K562 (cell line): ENCODE results near the gene MAD1L1. TPM values are rescaled to one million over a fixed set of nuclear protein-coding genes. Genes with fewer than 3 reads are reported as not detected.

ENCODE experiments used
- KDM4B ChIP-seq, 2 experiments: fragments of 450-650 bp in 1 of 2; sonication (generic) in 1 of 2; IDR thresholded peaks; 2 replicates each; pipeline ENCODE4 v1.6.1; 2016 to 2017; ENCODE audit warnings: borderline replicate concordance in 2 of 2, antibody characterized with exemption in 1 of 2, low read depth in 1 of 2, mild to moderate bottlenecking in 1 of 2
- NEUROD1 ChIP-seq: fragments of 150-350 bp; IDR thresholded peaks from 2 replicates; pipeline ENCODE4 v1.6.1; 2014; ENCODE audit warnings: borderline replicate concordance, low read length, low read depth; ENCODE audit not compliant: partially characterized antibody
- NRF1 ChIP-seq, 2 experiments: fragments of 450-650 bp; IDR thresholded peaks in 1 of 2; conservative IDR thresholded peaks in 1 of 2; 2 replicates each; pipeline ENCODE4 v1.6.1; 2014; ENCODE audit warnings: mild to moderate bottlenecking in 2 of 2
- RBM15 ChIP-seq: fragments of 200-400 bp; formaldehyde crosslinking; IDR thresholded peaks from 2 replicates; pipeline ENCODE4 v1.6.1; 2018; ENCODE audit warnings: mild to moderate bottlenecking, low read length, moderate library complexity; ENCODE audit not compliant: insufficient read depth
- YBX1 ChIP-seq: fragments of 450-650 bp; IDR thresholded peaks from 2 replicates; pipeline ENCODE4 v1.7.1; 2016; ENCODE audit warnings: mild to moderate bottlenecking
- polyA plus RNA-seq, 8 experiments: library from polyadenylated mRNA; depleted of rRNA in 4 of 8; stranded (reverse) in 5 of 8; unstranded in 3 of 8; fragments of >200 nt; fragmentation: Nextera tagmentation in 2 of 8; fragmentation: Illumina TruSeq in 1 of 8; extraction: Ambion mirVana in 2 of 8; extraction: Trizol in 1 of 8; gene quantifications; 2 replicates each; pipeline versions ENCODE4 v1.2.1 to v1.2.3, GENCODE V29; 2011 to 2014; ENCODE audit warnings: inconsistent platforms in 1 of 8, missing spikeins in 1 of 8
- total RNA-seq, 7 experiments: library from RNA; depleted of rRNA in 6 of 7; stranded (reverse); fragments of >200 nt in 6 of 7; fragmentation: Illumina TruSeq in 2 of 7; extraction: Trizol in 2 of 7; gene quantifications; 2 replicates each; pipeline versions ENCODE4 v1.2.1 to v1.2.3, GENCODE V29; 2011 to 2021; ENCODE audit warnings: low replicate concordance in 1 of 7
- TF ChIP-seq, protein P1 (sequence below): fragments of 450-650 bp; IDR thresholded peaks from 2 replicates; pipeline ENCODE4 v1.6.1; 2016
- TF ChIP-seq, protein P2 (sequence below): IDR thresholded peaks from 3 replicates; pipeline ENCODE4 v1.6.1; 2011; ENCODE audit warnings: borderline replicate concordance, mild to moderate bottlenecking; ENCODE audit not compliant: insufficient read length, insufficient read depth
- TF ChIP-seq, protein P3 (sequence below): fragments of 450-650 bp; formaldehyde crosslinking; IDR thresholded peaks from 2 replicates; pipeline ENCODE4 v1.4.0; 2022; ENCODE audit warnings: missing genetic modification characterization

Gene MAD1L1
- total and polyA plus RNA-seq, 9 of the 15 experiments (the other 6 are each of a cell fraction or from before 2014, with no cell fraction given) = 1.7 to 89.7 (median 18.0) TPM

DNA sequence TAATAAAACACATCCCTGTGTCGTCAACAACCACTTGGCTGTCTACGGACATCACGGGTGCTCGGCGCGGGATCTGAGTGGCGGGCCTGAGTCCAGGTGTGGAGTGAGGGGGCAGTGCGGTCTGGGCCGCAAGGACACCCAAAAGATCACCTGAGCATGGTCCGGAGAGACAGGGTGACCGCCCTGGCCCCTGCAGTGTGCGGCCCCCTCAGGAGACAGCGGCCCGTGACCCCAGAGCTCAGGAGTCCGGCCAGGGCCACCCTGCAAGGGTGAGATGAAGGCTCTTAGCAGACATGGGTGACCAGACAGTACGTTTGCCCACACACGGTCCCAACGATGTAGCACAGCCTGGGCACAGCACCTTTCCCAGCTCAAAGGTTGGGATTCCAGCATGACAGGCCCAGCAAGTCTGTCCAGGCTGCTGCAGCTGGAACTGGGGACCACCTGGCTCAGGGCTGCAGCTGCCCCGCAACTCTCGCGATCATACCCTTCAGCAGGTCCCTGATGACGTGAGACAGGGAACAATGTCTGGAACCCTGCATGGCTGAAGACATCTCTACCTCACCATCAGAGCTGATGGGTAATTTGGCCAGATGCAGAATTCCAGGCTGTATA is 324.9 kb downstream of the MAD1L1 start (continued):
- TF ChIP-seq, protein P1, sequence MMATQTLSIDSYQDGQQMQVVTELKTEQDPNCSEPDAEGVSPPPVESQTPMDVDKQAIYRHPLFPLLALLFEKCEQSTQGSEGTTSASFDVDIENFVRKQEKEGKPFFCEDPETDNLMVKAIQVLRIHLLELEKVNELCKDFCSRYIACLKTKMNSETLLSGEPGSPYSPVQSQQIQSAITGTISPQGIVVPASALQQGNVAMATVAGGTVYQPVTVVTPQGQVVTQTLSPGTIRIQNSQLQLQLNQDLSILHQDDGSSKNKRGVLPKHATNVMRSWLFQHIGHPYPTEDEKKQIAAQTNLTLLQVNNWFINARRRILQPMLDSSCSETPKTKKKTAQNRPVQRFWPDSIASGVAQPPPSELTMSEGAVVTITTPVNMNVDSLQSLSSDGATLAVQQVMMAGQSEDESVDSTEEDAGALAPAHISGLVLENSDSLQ = no peak
- TF ChIP-seq, protein P2, sequence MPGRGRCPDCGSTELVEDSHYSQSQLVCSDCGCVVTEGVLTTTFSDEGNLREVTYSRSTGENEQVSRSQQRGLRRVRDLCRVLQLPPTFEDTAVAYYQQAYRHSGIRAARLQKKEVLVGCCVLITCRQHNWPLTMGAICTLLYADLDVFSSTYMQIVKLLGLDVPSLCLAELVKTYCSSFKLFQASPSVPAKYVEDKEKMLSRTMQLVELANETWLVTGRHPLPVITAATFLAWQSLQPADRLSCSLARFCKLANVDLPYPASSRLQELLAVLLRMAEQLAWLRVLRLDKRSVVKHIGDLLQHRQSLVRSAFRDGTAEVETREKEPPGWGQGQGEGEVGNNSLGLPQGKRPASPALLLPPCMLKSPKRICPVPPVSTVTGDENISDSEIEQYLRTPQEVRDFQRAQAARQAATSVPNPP = no peak
- TF ChIP-seq NRF1 (conservative IDR thresholded peaks at IDR 0.05 in 1 of 2, IDR thresholded peaks at IDR 0.05 in 1 of 2) (no peak), NEUROD1 (no peak), KDM4B (IDR thresholded peaks at IDR 0.05; ENCODE audit: borderline replicate concordance in 2 of 2, low read depth in 1 of 2) (no peak), RBM15 (no peak), YBX1 (no peak)
- TF ChIP-seq, protein P3, sequence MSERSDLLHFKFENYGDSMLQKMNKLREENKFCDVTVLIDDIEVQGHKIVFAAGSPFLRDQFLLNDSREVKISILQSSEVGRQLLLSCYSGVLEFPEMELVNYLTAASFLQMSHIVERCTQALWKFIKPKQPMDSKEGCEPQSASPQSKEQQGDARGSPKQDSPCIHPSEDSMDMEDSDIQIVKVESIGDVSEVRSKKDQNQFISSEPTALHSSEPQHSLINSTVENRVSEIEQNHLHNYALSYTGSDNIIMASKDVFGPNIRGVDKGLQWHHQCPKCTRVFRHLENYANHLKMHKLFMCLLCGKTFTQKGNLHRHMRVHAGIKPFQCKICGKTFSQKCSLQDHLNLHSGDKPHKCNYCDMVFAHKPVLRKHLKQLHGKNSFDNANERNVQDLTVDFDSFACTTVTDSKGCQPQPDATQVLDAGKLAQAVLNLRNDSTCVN = no peak
